Upper lobe of right lung (tissue), 1 donor: ENCODE results near the gene EYS. TPM values are rescaled to one million over a fixed set of nuclear protein-coding genes. Genes with fewer than 3 reads are reported as not detected.
A peak's percentile ranks its signal among the peaks of the same experiment; 100 is the strongest.

Experiments used
- ATAC-seq: fragments of 200-7000 bp; cut with Tn5 transposase; one replicate; pipeline ENCODE4 v1.9.1; 2020; ENCODE audit warnings: mild to moderate bottlenecking, moderate library complexity
- DNase-seq: peaks from one replicate; pipeline ENCODE4 v3.0.0-alpha.2; 2020
- H3K27ac ChIP-seq: fragments of 200-600 bp; one replicate; pipeline ENCODE4 v1.8.0; 2022
- H3K27me3 ChIP-seq: fragments of 200-600 bp; one replicate; pipeline ENCODE4 v1.8.0; 2022; ENCODE audit warnings: mild to moderate bottlenecking
- H3K36me3 ChIP-seq: fragments of 200-600 bp; one replicate; pipeline ENCODE4 v1.8.0; 2022
- H3K4me1 ChIP-seq: fragments of 200-600 bp; one replicate; pipeline ENCODE4 v1.8.0; 2022
- H3K4me3 ChIP-seq: fragments of 200-600 bp; one replicate; pipeline ENCODE4 v1.8.0; 2022; ENCODE audit warnings: mild to moderate bottlenecking
- H3K9me3 ChIP-seq: fragments of 200-600 bp; one replicate; pipeline ENCODE4 v1.8.0; 2022
- CTCF ChIP-seq: fragments of 200-600 bp; IDR thresholded peaks from one replicate; pipeline ENCODE4 v1.8.0; 2022; ENCODE audit warnings: antibody characterized with exemption
- intact Hi-C: fragments of 100-400 bp; cut with DNase I; formaldehyde crosslinking; loops from one replicate; pipeline ENCODE4 v1.11.0; 2022
- total RNA-seq: library from RNA; stranded (reverse); fragmentation: NEBNext Ultra II Directional; extraction: Animal tissue kit (Norgen Biotek cat#: 25700); gene quantifications from one replicate; pipeline ENCODE4 v1.2.1, GENCODE V29; 2021
- donor health status: DM: no; HTN: yes; CAD: no; lungs with severe emphysema.

Gene EYS
- total RNA-seq, 1 donor from 2014 or later = not detected

- Histone ChIP-seq H3K36me3 (no peaks in the 10 kb centered on the region), H3K9me3 (no peaks in the 10 kb centered on the region), H3K4me1 (no peaks in the 10 kb centered on the region), H3K4me3 (no peak overlapping the region), H3K27ac (no peak overlapping the region), H3K27me3 (no peaks in the 10 kb centered on the region)
- no peak for ATAC-seq
- intact Hi-C loops = no loop called here
- DNase-seq = no peak
- no peak for TF ChIP-seq CTCF
These were observed 60.5 kb downstream of the EYS start for GRCh38 chr6:65646544-65646943.

- intact Hi-C loops = no loop called here
- H3K4me3 ChIP-seq = no peak overlapping the region
- TF ChIP-seq CTCF = no peak
These were observed 64.2 kb downstream of the EYS start for GRCh38 chr6:65642776-65643175.

GRCh38 chr6:65638047-65638831 is 68.8 kb downstream of the EYS start:
- intact Hi-C loops = no loop called here
- H3K27me3 ChIP-seq = no peaks in the 10 kb centered on the region
- H3K36me3 ChIP-seq = no peaks in the 10 kb centered on the region
- TF ChIP-seq CTCF = no peak
- ATAC-seq (peak; percentile 39), DNase-seq (no peak)
- H3K9me3 ChIP-seq = no peaks in the 10 kb centered on the region
- H3K27ac ChIP-seq = no peak overlapping the region
- H3K4me3 ChIP-seq = no peak overlapping the region
- H3K4me1 ChIP-seq = no peaks in the 10 kb centered on the region

More at GRCh38 chr6:65642776-65643175, 64.2 kb downstream of the EYS start:
- H3K27me3 ChIP-seq = no peaks in the 10 kb centered on the region
- H3K36me3 ChIP-seq = no peaks in the 10 kb centered on the region
- H3K4me1 ChIP-seq = no peaks in the 10 kb centered on the region
- H3K27ac ChIP-seq = no peak overlapping the region
- no peak for DNase-seq
- no peak for ATAC-seq
- H3K9me3 ChIP-seq = no peaks in the 10 kb centered on the region

- no peak overlapping the region for H3K4me3 ChIP-seq
- H3K4me1 ChIP-seq = no peaks in the 10 kb centered on the region
- no peaks in the 10 kb centered on the region for H3K36me3 ChIP-seq
- no peak overlapping the region for H3K27ac ChIP-seq
- no peak for TF ChIP-seq CTCF
- intact Hi-C loops = no loop called here
- ATAC-seq (peak; percentile 35), DNase-seq (no peak)
- no peaks in the 10 kb centered on the region for H3K9me3 ChIP-seq
- H3K27me3 ChIP-seq = no peaks in the 10 kb centered on the region
These were observed 69.6 kb downstream of the EYS start for GRCh38 chr6:65637289-65638046.

- DNase-seq = no peak
- no peaks in the 10 kb centered on the region for H3K4me1 ChIP-seq
- no peak overlapping the region for H3K4me3 ChIP-seq
- no peak for ATAC-seq
- no peak for TF ChIP-seq CTCF
- no peaks in the 10 kb centered on the region for H3K9me3 ChIP-seq
- H3K27me3 ChIP-seq = no peaks in the 10 kb centered on the region
- no peak overlapping the region for H3K27ac ChIP-seq
- H3K36me3 ChIP-seq = no peaks in the 10 kb centered on the region
- intact Hi-C loops = no loop called here
These were observed 73.5 kb downstream of the EYS start for GRCh38 chr6:65633501-65633900.
